Upper lobe of left lung (tissue), 6 donors: ENCODE results near the gene CSNK1G3. TPM values are rescaled to one million over a fixed set of nuclear protein-coding genes. Genes with fewer than 3 reads are reported as not detected.

Experiments
- ATAC-seq, 2 donors: fragments of 200-7000 bp; cut with Tn5 transposase; one replicate each; pipeline ENCODE4 v1.9.1; 2022; ENCODE audit warnings: mild to moderate bottlenecking in 2 of 2, moderate library complexity in 2 of 2; ENCODE audit not compliant: low FRiP score in 2 of 2
- DNase-seq, 2 donors: peaks; one replicate each; pipeline ENCODE4 v3.0.0-alpha.2; 2019 to 2020
- H3K27ac ChIP-seq, 4 donors: fragments of 200-600 bp; sonication (generic); one replicate each; pipeline ENCODE4 v1.5.1; 2016 to 2019
- H3K27me3 ChIP-seq, 4 donors: fragments of 200-600 bp; sonication (generic); one replicate each; pipeline ENCODE4 v1.5.1; 2017 to 2019
- H3K36me3 ChIP-seq, 4 donors: fragments of 200-600 bp; sonication (generic); one replicate each; pipeline ENCODE4 v1.5.1; 2016 to 2019
- H3K4me1 ChIP-seq, 4 donors: fragments of 200-600 bp; sonication (generic); one replicate each; pipeline ENCODE4 v1.5.1; 2018 to 2019
- H3K4me3 ChIP-seq, 4 donors: fragments of 200-600 bp; sonication (generic); one replicate each; pipeline ENCODE4 v1.5.1; 2017 to 2019; ENCODE audit warnings: mild to moderate bottlenecking in 2 of 4, moderate library complexity in 1 of 4
- H3K9me3 ChIP-seq, 4 donors: fragments of 200-600 bp; sonication (generic); one replicate each; pipeline ENCODE4 v1.5.1; 2018 to 2019
- CTCF ChIP-seq, 6 experiments: fragments of 450-650 bp in 4 of 6; fragments of 200-600 bp in 2 of 6; sonication (generic) in 2 of 6; IDR thresholded peaks; one replicate each; pipeline ENCODE4 v1.5.1; 2016 to 2019; ENCODE audit warnings: antibody characterized with exemption in 6 of 6
- EP300 ChIP-seq, 4 donors: sonication (generic); formaldehyde crosslinking; IDR thresholded peaks; one replicate each; pipeline ENCODE4 v1.5.1; 2017; ENCODE audit warnings: antibody characterized with exemption in 4 of 4, control low read depth in 2 of 4
- POLR2A ChIP-seq, 4 donors: fragments of 450-650 bp; IDR thresholded peaks; one replicate each; pipeline ENCODE4 v1.5.1; 2016 to 2017; ENCODE audit warnings: antibody characterized with exemption in 4 of 4, mild to moderate bottlenecking in 2 of 4
- POLR2AphosphoS5 ChIP-seq, 2 donors: sonication (generic); formaldehyde crosslinking; IDR thresholded peaks; one replicate each; pipeline ENCODE4 v1.5.1; 2017; ENCODE audit warnings: antibody characterized with exemption in 2 of 2
- WGBS, 2 donors: methylation state at CpG; one replicate each; pipeline ENCODE4 v1.1.5; 2017 to 2018; 5-methylcytosine and 5-hydroxymethylcytosine counted together
- total RNA-seq, 6 donors: library from RNA; depleted of rRNA in 4 of 6; stranded (reverse); fragments of >200 nt in 4 of 6; gene quantifications; one replicate each; pipeline versions ENCODE4 v1.1.0 to v1.2.1, GENCODE V29; 2016 to 2021
- donor health status: DM: no; HTN: no; CAD: no; lungs with moderate emphysema.
- donor health status: DM: no; HTN: yes; CAD: no; lungs with severe emphysema.

Gene CSNK1G3
- total RNA-seq, 6 donors from 2014 or later: 23.5 to 61.5 (median 34.5) TPM

DNA sequence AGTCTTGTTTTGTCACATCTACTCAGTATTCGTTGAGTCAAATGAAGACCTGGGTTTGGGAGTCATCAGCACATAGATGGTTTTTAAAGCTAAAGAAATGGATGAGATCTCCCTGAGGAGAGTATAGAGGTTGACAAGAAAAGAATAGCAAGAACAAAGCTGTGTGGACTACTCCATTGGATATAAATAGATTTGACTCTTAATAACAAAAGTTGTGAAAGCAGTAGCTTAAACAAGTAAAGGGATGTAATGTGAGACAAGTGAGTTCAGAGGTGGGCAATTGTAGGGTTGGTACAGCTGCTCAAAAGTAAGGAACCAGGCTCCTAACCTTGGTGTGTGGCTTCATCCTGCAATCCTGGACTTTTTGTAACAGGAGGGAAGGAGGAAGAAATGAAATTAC, 49.3 kb downstream of the CSNK1G3 start:
- Histone ChIP-seq H3K27me3 (no peaks in the 10 kb centered on the region), H3K9me3 (no peaks in the 10 kb centered on the region), H3K27ac (no peak overlapping the region), H3K4me1 (no peaks in the 10 kb centered on the region), H3K36me3 (no peaks in the 10 kb centered on the region), H3K4me3 (no peak overlapping the region)
- DNase-seq: no peak
- 97 to 100% methylated on average over 1 of the region's 1 CpG for WGBS, 2 donors
- TF ChIP-seq POLR2AphosphoS5 (IDR thresholded peaks at IDR 0.05): no peak
- TF ChIP-seq CTCF (IDR thresholded peaks at IDR 0.05): no peak
- no peak for TF ChIP-seq EP300 (IDR thresholded peaks at IDR 0.05)
- no peak for TF ChIP-seq POLR2A (IDR thresholded peaks at IDR 0.05)
- ATAC-seq: no peak

GRCh38 chr5:123571927-123572326, 60.0 kb downstream of the CSNK1G3 start:
- TF ChIP-seq CTCF (IDR thresholded peaks at IDR 0.05) (no peak), POLR2AphosphoS5 (IDR thresholded peaks at IDR 0.05) (no peak), POLR2A (IDR thresholded peaks at IDR 0.05) (no peak), EP300 (IDR thresholded peaks at IDR 0.05) (no peak)
- no peak overlapping the region for H3K4me3 ChIP-seq
- DNase-seq (no peak), ATAC-seq (no peak)
- no peaks in the 10 kb centered on the region for H3K9me3 ChIP-seq
- H3K4me1 ChIP-seq: no peaks in the 10 kb centered on the region
- H3K36me3 ChIP-seq: peaks cover 0 to 15% (median 3%) of the 10 kb centered on the region in 4 donors
- no peaks in the 10 kb centered on the region for H3K27me3 ChIP-seq
- H3K27ac ChIP-seq: no peak overlapping the region

GRCh38 chr5:123578390-123578789, 66.4 kb downstream of the CSNK1G3 start:
- no peak overlapping the region for H3K4me3 ChIP-seq
- H3K27ac ChIP-seq: no peak overlapping the region
- H3K9me3 ChIP-seq: no peaks in the 10 kb centered on the region
- H3K36me3 ChIP-seq: peaks cover 0 to 24% (median 0%) of the 10 kb centered on the region in 4 donors
- no peak for DNase-seq
- no peaks in the 10 kb centered on the region for H3K27me3 ChIP-seq
- H3K4me1 ChIP-seq: peaks cover 0 to 5% (median 0%) of the 10 kb centered on the region in 4 donors
- ATAC-seq: no peak
- TF ChIP-seq POLR2AphosphoS5 (IDR thresholded peaks at IDR 0.05) (no peak), CTCF (IDR thresholded peaks at IDR 0.05) (no peak), EP300 (IDR thresholded peaks at IDR 0.05) (no peak), POLR2A (IDR thresholded peaks at IDR 0.05) (no peak)

DNA sequence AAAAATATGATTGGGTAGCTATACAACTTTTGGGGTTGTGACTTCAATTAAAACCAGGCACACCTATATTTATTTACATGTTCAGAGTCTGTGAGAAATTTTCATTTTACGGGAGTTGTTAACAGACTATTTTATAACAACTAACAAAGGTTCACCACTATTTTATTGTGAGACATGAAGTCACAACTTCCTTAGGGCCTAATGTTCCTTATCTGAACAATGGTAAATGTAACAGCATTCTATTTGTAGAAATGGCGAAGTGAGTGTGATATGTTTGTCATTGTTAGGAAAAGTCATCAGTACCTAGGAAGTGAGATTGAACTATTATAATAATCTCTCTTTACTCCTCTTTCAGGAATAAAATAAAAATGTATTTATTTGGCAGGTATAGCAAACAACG, 67.4 kb downstream of the CSNK1G3 start:
- Histone ChIP-seq H3K4me1 (peaks cover 0 to 5% (median 0%) of the 10 kb centered on the region in 4 donors), H3K36me3 (peaks cover 0 to 24% (median 0%) of the 10 kb centered on the region in 4 donors), H3K27ac (peak overlapping the region in 2 of 4 donors; percentile 12 to 42), H3K27me3 (no peaks in the 10 kb centered on the region), H3K9me3 (no peaks in the 10 kb centered on the region), H3K4me3 (no peak overlapping the region)
- ATAC-seq: no peak
- no peak for TF ChIP-seq CTCF (IDR thresholded peaks at IDR 0.05)
- TF ChIP-seq POLR2A (IDR thresholded peaks at IDR 0.05): no peak
- no peak for TF ChIP-seq POLR2AphosphoS5 (IDR thresholded peaks at IDR 0.05)
- no peak for TF ChIP-seq EP300 (IDR thresholded peaks at IDR 0.05)
- DNase-seq: no peak
- WGBS, 2 donors: 68 to 72% methylated on average over 3 of the region's 3 CpGs

DNA sequence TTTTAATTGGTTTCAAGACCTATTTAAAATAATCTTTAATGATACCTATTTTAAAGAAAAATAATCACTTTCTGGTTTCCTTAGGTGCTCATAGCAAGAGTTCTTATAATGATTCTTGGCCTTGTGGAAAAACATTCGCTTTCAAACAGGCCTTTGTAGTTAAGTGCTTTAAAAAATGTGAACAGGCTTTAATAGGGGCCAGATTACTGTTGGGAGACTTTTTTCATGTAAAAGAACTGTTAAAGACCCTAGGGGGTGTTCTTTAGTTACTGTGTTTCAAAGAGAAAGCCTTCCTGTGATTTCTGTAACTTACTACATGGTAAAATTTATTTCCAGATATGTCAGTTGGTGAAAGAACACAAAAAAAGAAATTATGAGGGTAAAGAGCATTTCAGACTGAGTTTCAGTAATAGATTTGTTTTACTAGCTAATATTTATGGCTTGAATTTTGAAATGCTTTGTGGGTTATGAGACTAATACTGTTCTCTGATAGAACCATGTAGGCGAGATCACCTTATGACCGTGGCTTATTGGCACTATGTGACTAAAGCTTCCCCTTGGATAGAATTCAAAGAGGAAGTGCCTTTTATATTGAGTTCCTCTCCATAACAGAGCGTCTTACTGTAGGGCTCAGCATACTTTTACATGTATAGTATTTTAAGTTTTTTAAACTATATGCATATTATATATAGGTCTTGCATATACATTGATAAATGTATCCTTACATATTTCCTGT, 70.7 kb downstream of the CSNK1G3 start:
- DNase-seq: no peak
- Histone ChIP-seq H3K27me3 (no peaks in the 10 kb centered on the region), H3K27ac (no peak overlapping the region), H3K36me3 (peaks cover 0 to 1% (median 0%) of the 10 kb centered on the region in 4 donors), H3K4me1 (peaks cover 0 to 5% (median 0%) of the 10 kb centered on the region in 4 donors), H3K9me3 (no peaks in the 10 kb centered on the region), H3K4me3 (no peak overlapping the region)
- 61% methylated on average over 4 of the region's 4 CpGs for WGBS, 2 donors
- ATAC-seq: peak in 1 of 2 donors; percentile 72
- no peak for TF ChIP-seq EP300 (IDR thresholded peaks at IDR 0.05)
